OCI-LY3 (cell line): ENCODE data around the gene PIP5K1B.

ENCODE experiments used
- H2AFZ ChIP-seq: fragments of 200-600, 300-600 bp; shearing (Covaris generic); 2 replicates; pipeline ENCODE4 v1.6.0; 2014; ENCODE audit warnings: antibody characterized with exemption, low read depth, low read length
- H3K27ac ChIP-seq: fragments of 200-600, 300-600 bp; sonication (generic); 2 replicates; pipeline ENCODE4 v1.5.1; 2014; ENCODE audit warnings: mild to moderate bottlenecking, low read length, moderate library complexity, mixed read lengths
- H3K27me3 ChIP-seq: fragments of 200-600, 300-600 bp; sonication (generic); 2 replicates; pipeline ENCODE4 v1.6.1; 2014; ENCODE audit warnings: low read depth, low read length, mixed read lengths
- H3K36me3 ChIP-seq: fragments of 200-600, 300-600 bp; sonication (generic); replicated peaks from 2 replicates; pipeline ENCODE3; 2014; ENCODE audit warnings: low read depth, low read length, mixed read lengths
- H3K4me1 ChIP-seq: fragments of 300-600, 200-600 bp; sonication (generic); 2 replicates; pipeline ENCODE4 v1.6.1; 2014; ENCODE audit warnings: low read length, mixed read lengths
- H3K4me2 ChIP-seq: fragments of 200-600, 300-600 bp; sonication (generic); 2 replicates; pipeline ENCODE4 v1.6.1; 2014; ENCODE audit warnings: low read length, mixed read lengths
- H3K4me3 ChIP-seq: fragments of 300-600, 200-600 bp; sonication (generic); 2 replicates; pipeline ENCODE4 v1.5.1; 2014; ENCODE audit warnings: antibody characterized with exemption, mild to moderate bottlenecking, low read length, moderate library complexity
- H3K79me2 ChIP-seq: fragments of 300-600, 200-600 bp; shearing (Covaris generic); 2 replicates; pipeline ENCODE4 v1.6.1; 2014; ENCODE audit warnings: mild to moderate bottlenecking, low read length, mixed read lengths
- H3K9ac ChIP-seq: fragments of 300-600, 200-600 bp; shearing (Covaris generic); 2 replicates; pipeline ENCODE4 v1.6.0; 2014; ENCODE audit warnings: mild to moderate bottlenecking, low read length, moderate library complexity
- H3K9me3 ChIP-seq: fragments of 200-600, 300-600 bp; shearing (Covaris generic); 2 replicates; pipeline ENCODE4 v1.6.1; 2014; ENCODE audit warnings: low read length, mixed read lengths; ENCODE audit not compliant: insufficient read depth
- H4K20me1 ChIP-seq: fragments of 200-600, 300-600 bp; sonication (generic); 2 replicates; pipeline ENCODE4 v1.6.1; 2016; ENCODE audit warnings: low read length, mixed read lengths; ENCODE audit not compliant: insufficient read depth
- CTCF ChIP-seq: fragments of 200-600, 300-600 bp; sonication (generic); IDR thresholded peaks from 2 replicates; pipeline ENCODE4 v1.5.1; 2014; ENCODE audit warnings: antibody characterized with exemption, low read length, low read depth
- EZH2phosphoT487 ChIP-seq: fragments of 200-600 bp; shearing (Covaris generic); IDR thresholded peaks from 2 replicates; pipeline ENCODE4 v1.6.1; 2018; ENCODE audit warnings: antibody characterized with exemption, mixed run types, low read depth

The PIP5K1B gene

GRCh38 chr9:69030851-69031645, 326.0 kb downstream of the PIP5K1B start:
- Histone ChIP-seq H2AFZ (no peak overlapping the region), H3K9ac (no peak overlapping the region), H3K4me3 (no peak overlapping the region), H3K9me3 (peaks cover 4% of the 10 kb centered on the region; the same call in 1 of the 2 replicates), H3K27me3 (no peaks in the 10 kb centered on the region), H3K36me3 (peaks cover 4% of the 10 kb centered on the region), H3K27ac (no peak overlapping the region), H3K79me2 (peaks cover 2% of the 10 kb centered on the region), H3K4me2 (no peak overlapping the region), H4K20me1 (no peaks in the 10 kb centered on the region), H3K4me1 (peaks cover 9% of the 10 kb centered on the region; the same call in 1 of the 2 replicates)
- TF ChIP-seq CTCF (no peak), EZH2phosphoT487 (no peak)

GRCh38 chr9:69034071-69034470, 329.0 kb downstream of the PIP5K1B start:
- Histone ChIP-seq H3K9ac (no peak overlapping the region), H3K27me3 (no peaks in the 10 kb centered on the region), H3K9me3 (peaks cover 4% of the 10 kb centered on the region; the same call in 1 of the 2 replicates), H2AFZ (no peak overlapping the region), H3K4me3 (no peak overlapping the region), H3K27ac (no peak overlapping the region), H3K4me1 (peaks cover 10% of the 10 kb centered on the region; the same call in 1 of the 2 replicates), H3K79me2 (peaks cover 31% of the 10 kb centered on the region), H4K20me1 (no peaks in the 10 kb centered on the region), H3K4me2 (no peak overlapping the region), H3K36me3 (peaks cover 4% of the 10 kb centered on the region)
- TF ChIP-seq EZH2phosphoT487 (no peak), CTCF (no peak)

- peak within 1 kb of the TSS; percentile 77 for H3K4me3 ChIP-seq
- H3K9ac ChIP-seq, result peak within 1 kb of the TSS; percentile 62
- H3K27ac ChIP-seq, result peak within 1 kb of the TSS; percentile 32
Observed at GRCh38 chr9:69035438-69036308, 330.6 kb downstream of the PIP5K1B start, which contains the start of gene FXN. FXN (plus strand) TSS chr9:69035752; CDS start chr9:69035783, 31 bp downstream.

More at GRCh38 chr9:69035438-69036308, 330.6 kb downstream of the PIP5K1B start, which contains the start of gene FXN:
- peak within 1 kb of the TSS; percentile 81 for H3K4me2 ChIP-seq
- H3K79me2 ChIP-seq, result peaks cover 46% of the 10 kb centered on the region
- H2AFZ ChIP-seq, result peak within 1 kb of the TSS; percentile 79
- H3K4me1 ChIP-seq, result peaks cover 7% of the 10 kb centered on the region; the same call in 1 of the 2 replicates
- H3K27me3 ChIP-seq, result no peaks in the 10 kb centered on the region
- TF ChIP-seq CTCF (peak; percentile 95), EZH2phosphoT487 (no peak)
- H4K20me1 ChIP-seq, result no peaks in the 10 kb centered on the region
- no peaks in the 10 kb centered on the region for H3K36me3 ChIP-seq
- H3K9me3 ChIP-seq, result no peaks in the 10 kb centered on the region
